Measurements from ENCODE around the gene DDOST.

The DDOST gene

DNA sequence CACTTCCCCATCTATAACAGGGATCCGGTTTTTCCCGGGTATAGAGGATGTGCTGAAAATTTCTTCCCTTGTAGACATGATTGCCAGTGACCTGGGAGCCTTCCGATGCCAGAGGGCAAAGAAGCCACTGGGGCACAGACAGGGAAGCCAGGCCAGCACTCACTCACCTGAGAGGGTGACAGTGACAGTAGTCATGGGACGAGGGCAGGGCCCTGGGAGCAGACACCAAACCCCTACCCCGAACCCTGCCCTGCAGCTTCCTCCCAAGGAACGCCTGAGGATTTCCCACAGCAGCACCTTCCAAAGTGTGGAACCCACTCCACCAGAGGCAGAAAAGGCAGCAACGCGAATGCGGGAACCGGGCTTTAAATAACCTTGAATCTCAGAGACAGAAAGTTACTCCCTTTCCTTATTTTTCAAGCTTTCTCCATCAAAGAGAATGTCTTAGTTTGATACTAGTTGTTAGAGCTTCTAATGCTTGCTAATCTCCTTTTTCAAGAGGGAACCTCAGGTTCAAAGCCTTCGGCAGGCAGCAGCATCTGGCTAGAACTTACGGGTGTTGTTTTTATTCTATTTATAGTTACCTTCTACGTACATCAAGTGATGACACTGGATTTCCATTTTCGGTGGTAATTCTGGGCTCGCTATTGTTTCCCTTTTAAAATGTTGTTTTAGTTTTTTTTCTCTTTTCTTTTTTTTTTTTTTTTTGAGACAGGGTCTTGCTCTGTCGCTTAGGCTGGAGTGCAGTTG lies 2.8 kb downstream of the DDOST start:
- no peak for DNase-seq

DNA sequence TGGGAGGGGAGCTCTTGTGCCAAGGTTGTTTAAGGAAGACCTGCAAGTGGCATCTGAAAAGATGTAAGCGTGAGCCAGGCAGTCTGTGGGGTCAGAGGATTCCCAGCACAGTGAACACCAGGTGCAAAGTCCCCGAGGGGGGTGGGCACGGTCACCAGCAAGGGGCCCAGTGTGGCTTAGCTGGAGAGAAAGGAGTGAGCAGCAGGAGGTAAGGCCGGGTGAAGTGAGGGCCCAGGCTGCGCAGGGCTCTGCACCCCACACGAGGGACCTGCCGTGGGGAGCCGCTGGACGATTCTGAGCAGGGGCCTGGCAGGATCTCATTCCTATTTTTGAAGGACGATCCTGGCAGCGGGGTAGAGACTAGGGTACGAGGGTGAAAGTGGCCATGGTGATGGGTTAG lies 4.1 kb downstream of the DDOST start:
- DNase-seq: no peak

DNA sequence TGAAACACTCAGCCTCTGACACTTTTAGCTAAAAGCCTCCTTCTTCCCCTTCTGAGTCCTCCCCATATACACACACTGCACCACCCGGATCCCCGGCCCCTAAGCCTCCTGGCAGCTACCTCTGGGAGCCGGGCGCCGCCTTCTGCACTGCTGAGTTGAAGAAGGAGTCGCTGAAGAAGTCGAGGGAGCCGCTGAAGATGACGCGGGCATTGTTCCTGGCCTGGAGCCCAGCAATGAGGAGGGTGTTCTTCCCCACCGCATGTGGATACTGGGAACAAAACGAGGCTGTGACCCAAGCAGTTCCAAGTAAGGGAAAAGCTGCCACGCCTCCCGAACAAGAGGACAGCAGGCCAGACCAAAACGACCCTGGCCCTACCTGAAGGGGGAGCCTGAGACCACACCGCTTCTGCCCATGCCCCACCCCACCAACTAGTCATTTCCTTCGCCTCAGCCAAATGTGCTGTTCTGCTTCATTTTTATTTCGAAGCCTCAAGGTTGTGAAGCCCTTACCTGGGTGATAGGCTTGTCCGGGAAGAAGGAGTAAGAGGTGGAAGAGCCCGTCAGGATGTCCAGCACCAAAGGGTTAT lies 7.0 kb downstream of the DDOST start:
- no peak for DNase-seq

DNA sequence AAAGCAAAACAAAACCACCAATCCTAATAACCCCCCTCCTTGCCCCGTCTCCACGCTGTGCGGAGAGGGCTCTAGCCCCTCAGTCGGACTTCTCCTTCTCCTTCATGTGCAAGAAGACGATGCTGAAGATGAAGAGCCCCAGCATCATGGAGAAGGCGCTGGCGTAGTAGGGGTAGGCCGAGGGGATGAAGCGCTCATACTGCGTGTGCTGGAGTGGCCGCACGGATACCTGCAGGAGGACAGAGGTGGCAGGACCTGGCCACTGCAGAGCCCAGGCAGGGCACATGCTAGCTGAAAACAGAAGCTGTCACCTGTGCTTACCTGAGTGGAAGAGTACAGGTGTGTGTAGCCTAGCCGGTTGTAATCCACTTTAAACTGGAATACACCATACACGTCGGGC lies 8.9 kb downstream of the DDOST start:
- DNase-seq: no peak

DNA sequence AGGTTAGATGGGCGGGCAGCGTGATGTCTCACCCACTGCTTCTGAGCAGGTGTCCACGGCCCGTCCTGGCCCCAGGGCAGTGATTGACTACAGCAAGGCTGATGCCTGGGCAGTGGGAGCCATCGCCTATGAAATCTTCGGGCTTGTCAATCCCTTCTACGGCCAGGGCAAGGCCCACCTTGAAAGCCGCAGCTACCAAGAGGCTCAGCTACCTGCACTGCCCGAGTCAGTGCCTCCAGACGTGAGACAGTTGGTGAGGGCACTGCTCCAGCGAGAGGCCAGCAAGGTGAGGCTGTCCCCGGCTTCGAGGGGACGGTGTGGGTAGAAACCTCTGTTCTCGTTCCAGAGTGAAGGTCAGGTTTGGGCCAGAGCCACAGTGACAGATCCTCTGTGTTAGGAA lies 12.2 kb downstream of the DDOST start:
- no peak for DNase-seq

DNA sequence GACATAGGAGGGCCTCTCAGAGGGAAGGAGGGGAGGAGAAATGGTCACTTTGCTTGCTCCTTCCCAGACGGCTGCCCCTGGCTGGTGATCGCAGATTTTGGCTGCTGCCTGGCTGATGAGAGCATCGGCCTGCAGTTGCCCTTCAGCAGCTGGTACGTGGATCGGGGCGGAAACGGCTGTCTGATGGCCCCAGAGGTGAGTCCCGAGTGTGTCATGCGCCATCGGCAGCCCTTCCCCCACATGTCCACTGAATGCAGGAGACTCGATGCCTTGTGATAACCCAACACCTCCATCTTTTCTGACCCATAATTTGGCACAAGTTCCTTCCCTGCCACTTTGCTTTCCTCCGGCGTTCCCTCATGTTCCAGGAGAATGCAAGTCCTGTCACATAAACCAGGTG lies 12.7 kb downstream of the DDOST start:
- DNase-seq: no peak

DNA sequence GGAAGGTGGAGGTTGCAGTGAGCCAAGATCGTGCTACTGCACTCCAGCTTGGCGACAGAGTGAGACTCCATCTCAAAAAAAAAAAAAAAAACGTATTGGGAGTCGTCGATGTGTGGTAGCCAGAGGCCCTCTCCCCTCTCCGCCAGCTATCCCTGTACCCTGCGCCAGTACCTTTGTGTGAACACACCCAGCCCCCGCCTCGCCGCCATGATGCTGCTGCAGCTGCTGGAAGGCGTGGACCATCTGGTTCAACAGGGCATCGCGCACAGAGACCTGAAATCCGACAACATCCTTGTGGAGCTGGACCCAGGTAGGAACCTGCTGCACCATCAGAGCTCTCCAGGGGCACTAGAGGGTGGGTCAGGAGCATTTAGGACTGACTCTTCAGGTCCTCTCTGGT lies 15.8 kb downstream of the DDOST start:
- no peak for DNase-seq

DNA sequence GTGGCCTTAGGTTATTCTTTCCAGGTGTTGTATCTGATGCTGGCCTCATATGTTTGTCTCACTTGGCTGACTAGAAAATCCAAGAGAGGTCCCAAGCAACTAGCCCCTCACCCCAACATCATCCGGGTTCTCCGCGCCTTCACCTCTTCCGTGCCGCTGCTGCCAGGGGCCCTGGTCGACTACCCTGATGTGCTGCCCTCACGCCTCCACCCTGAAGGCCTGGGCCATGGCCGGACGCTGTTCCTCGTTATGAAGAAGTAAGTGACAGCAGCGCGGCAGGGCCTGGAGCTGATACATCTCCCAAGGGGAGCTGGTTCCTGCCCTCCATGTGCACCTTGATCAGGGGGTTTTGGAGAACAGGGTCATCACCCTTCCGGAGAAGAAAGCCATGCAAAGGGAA lies 16.8 kb downstream of the DDOST start:
- DNase-seq: no peak

DNA sequence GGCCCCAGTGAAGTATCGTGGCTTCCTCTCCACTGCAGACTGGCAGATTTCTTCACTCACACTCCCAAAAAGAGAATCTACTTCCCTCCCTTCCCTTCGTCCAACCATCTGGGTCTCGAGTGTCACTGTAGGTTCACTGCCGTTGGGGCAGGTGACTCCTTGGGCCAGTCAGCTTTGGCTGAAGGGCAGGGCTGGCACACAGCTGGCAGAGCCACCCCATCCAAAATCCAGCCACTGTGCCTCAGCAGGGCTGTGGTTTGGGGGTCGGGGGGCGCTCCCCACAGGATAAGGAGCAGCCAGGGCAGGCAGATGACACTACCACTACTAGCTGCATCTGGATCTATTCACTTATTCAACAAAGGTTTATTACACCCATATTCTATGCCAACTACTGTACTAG lies 18.1 kb downstream of the DDOST start:
- no peak for DNase-seq

DNA sequence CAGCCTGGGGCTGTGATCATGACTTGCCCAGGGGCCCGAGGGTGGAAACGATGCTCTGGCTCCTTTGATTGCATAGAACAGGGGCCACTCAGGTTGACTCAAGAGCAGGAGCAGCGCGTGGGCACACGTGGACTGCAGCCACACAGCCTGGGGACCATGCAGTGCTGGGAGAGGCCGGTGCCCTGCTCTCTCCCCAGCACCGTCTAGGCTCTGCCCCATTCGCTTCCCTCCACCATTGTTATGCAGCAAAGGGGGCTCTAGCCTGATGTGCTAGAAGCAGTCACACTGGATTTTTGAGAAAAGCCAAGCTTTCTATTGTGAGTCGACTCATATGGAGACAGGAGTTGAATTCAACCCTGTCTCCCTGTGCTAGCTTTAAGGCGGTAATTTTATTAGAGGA lies 19.2 kb downstream of the DDOST start:
- DNase-seq: no peak

DNA sequence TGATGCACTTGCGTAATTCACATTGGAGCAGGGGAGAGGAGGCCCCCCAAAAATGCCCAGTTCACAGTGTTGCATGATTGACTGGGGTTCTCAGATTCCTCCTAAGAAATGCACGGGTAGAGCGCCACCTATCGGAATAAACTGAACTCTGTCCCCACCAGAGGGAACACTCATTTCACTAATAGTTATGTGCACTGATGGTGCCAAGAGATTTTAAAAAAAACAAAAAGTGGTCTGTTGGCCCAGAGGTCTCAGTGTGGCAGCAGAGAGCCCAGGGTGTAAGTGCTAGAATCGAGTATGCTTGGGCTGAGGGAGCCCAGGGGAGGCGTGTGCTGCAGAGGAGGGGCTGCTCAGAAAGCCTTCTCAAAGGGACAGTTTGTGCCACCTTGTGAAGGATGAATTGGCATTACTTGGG lies 21.0 kb downstream of the DDOST start:
- peak; percentile 75 for DNase-seq

DNA sequence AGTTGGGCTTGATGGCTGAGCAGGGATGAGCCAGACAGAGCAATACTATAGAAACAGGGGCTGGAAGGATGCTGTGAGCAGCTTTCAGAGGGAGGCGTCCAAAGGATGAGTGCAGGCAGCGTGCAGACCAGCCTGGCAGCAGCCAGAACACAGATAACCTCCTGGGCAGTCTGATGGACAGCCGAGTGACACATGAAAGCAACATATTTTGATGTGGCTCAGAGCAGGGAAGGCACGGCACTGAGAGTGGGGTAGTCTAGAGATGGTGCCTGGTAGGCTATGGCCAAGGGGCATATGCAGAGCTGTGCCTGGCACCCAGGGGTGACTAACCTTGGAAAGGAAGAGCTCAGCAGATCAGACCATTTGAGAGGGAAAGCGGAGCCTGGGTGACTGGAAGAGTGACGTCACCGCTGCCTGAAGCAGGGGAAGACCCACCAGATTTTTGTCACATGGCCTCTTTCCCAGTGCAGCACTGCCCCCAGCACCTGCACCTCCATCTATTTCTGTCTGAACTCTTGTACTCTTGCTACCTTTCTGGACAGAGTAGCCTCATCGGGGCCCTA lies 24.3 kb downstream of the DDOST start:
- no peak for DNase-seq

DNA sequence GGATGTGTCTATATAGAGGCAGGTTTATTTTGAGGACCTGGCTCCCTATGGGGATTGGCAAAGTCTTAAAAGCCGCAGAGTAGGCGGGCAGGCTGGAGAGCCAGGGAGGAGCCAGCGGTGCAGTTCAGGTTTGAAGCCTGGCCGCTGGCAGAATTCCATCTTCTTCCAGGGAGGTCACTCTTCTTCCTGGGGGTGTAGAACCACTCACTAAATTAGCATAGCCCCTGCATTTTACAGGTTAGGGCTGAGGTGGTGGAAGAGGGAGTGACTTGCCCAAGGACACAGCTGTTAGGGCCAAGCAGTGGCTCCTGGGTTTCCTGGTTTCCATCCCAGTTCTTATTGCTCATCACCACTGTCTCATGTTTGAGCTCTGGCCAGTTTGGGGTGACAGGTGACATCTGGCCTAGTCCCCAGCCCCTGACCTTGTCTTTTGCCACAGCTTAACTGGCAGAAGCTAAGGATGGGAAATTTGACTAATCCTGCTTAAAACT lies 26.5 kb downstream of the DDOST start:
- no peak for DNase-seq

DNA sequence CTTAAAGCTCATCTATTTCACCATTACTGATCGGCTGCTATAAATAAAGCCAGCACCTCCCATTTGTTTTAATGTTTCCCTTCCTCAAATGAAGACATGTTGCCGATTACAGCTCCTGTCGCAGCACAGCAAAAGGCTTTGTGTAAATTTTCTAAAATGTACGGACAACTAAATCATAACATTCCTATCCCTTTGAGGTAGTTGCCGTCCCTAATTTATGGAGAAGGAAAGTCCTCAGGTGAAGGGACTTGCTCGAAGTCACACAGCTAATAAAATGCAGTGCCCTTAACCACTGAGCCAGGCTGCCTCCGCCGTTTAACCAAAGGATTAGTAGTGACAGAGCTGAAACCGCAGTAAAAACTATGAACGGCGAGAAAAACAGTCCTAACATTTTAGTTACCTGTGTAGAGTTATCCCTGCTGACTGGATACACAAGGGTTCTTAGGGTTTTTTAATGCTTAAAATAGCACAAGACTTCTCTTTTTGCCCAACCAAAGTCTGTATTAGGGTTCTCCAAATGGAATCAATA lies 27.0 kb downstream of the DDOST start:
- DNase-seq: peak; percentile 60

DNA sequence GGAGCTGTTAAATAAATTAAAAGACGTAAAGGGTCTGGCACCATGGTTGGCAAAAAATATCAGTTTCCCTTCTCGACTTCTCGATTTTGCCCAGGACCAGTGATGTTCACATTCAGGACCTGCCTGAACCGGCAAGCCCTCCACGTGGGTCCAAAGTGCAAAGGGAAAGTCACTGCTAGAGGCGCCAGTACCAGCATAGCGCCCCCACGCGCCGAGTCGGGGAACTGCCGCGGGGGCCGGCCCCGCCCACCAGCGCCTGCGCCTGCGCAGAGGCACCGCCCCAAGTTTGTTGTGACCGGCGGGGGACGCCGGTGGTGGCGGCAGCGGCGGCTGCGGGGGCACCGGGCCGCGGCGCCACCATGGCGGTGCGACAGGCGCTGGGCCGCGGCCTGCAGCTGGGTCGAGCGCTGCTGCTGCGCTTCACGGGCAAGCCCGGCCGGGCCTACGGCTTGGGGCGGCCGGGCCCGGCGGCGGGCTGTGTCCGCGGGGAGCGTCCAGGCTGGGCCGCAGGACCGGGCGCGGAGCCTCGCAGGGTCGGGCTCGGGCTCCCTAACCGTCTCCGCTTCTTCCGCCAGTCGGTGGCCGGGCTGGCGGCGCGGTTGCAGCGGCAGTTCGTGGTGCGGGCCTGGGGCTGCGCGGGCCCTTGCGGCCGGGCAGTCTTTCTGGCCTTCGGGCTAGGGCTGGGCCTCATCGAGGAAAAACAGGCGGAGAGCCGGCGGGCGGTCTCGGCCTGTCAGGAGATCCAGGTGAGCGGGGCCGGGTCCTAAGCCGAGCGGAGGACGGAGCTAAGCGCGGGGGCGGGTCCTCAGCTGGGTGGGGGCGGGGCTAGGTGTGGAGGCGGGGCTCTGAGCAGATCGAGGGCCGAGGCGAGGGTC lies 27.7 kb downstream of the DDOST start, which contains the start of gene PINK1:
PINK1 (plus strand) TSS at position 269 of the 875 bp plus-strand sequence; CDS start at position 360, 91 bp downstream.
- peak; percentile 99 for DNase-seq

DNA sequence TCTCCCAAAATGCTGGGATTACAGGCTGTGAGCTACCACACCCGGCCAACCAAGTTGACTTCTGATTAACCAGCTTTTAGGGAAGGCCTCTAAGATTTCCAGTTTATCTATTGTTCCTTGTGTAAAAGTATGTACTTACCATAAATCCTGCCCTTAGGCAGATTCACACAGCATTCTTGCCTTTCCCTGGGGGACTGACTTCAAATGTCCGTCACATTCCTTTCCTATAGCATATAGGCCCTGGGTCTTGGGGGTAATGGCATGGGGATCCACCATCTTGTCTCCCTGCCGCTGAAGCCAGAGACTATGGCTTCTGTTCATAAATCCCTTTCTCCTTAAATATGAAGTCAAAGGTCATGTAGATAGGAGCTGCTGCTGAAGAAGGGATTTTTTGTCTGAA lies 28.8 kb downstream of the DDOST start:
- no peak for DNase-seq

DNA sequence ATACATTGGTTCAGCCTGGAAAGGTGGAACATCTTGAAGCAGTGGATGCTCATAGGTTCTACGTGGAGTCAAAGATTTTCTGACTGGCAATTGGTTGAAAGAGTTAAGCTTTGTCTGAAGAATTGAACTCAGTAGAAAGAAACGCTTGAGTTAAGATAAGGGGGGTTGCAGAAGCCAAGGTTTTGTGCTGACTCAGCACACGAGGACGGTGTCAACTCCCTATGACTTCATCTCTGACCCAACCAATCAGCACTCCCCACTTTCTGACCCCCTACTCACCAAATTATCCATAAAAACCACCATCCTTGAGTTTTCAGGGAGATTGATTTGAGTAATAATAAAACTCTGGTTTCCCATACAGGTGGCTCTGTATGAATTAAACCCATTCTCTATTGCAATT lies 30.4 kb downstream of the DDOST start:
- DNase-seq: no peak

DNA sequence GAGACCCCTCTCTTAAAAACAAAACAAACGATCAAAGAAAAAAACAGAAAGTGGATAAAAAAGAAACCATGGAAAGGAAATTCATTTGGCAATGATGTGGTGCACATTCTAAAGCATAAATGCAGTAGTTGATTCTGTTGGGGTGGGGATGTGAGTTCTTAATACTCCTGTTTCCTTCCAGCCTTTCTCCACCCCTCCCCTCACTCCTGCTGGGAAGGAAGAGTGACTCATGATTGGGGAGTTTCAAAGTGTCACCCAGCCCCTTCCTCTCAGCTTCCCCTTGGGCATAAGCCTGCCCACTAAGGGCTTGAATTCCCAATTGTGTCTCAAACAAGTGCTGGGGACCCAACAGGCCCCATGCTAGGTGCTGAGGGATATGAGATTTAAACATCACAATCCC lies 34.6 kb downstream of the DDOST start:
- no peak for DNase-seq

DNA sequence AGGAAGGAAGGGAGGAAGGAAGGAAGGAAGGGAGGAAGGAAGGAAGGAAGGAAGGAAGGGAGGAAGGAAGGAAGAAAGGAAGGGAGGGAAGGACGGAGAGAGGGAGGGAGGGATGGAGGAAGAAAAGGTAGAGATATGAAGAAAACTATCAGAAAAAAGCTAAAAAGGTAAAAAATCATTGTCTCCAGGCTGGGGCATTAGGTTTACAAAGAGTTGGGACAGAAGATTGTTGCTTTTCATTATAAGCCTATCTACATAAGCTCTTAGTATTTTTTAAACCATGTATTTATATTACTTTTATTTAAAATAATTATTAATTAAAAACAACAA lies 35.1 kb downstream of the DDOST start:
- no peak for DNase-seq

DNA sequence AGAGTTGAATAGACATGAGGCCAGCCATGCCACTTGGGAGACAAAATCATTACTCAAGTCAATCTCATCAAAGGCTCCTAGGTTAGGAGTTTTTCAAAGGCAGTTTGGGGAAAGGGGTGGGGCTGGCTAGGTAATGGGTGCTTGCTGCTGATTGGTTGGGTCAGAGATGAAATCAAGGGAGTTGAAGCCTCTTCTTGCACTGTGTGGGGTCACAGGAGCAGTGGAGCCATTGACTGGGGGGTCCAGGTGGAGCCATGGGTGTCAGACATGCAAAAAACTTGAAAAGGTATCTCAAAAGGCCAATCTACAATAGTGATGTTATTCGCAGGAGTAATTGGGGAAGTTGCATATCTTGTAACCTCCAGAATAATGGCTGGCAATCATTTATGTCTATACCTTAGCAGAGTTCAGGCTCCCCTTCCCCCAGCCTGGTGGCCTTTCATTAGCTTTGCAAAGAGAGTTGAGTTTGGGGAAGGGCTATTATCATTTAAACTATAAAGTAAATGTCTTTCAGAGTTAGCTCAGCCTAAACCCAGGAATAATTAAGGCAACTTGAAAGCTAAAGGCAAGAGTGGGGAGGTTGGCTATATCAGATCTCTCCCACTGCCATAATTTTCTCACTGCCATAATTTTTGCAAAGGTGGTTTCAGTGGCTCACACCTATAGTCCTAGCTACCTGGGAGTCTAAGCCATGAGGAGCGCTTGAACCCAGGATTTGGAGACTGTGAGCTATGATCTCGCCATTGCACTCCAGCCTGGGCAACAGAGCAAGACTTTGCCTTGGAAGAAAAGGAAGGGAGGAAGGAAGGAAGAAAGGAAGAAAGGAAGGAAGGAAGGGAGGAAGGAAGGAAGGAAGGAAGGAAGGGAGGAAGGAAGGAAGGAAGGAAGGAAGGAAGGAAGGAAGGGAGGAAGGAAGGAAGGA lies 35.7 kb downstream of the DDOST start:
- no peak for DNase-seq

DNA sequence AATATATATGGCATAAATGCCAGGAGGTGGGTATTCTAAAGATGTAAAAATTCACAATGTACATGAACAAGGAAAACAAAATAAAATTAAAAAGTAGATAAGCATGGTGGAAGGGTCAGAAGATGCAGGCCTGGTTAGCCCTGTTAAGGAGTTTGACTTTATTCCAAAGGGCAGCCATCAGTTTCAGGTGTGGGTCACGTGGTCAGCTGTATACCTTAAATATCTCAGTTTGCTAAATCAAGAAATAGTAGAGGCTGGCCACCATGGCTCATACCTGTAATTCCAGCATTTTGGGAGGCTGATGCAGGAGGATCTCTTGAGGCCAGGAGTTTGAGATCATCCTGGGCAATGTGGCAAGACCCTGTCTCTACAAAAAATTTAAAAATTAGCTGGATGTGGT lies 36.5 kb downstream of the DDOST start:
- DNase-seq: no peak

DNA sequence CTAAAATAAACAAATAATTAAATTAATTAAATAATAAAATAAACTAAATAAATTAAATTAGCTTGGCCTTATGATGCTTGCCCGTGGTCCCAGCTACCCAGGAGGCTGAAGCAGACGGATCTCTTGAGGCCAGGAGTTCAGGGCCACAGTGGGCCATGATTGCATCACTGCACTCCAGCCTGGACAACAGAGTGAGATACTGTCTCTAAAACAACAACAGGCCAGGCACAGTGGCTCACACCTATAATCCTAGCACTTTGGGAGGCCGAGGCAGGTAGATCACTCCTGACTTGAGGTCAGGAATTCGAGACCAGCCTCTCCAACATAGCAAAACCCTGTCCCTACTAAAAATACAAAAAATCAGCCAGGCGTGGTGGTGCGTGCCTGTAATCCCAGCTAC lies 40.2 kb downstream of the DDOST start:
- no peak for DNase-seq

All from activated CD8-positive, alpha-beta memory T cell treated with anti-CD3 and anti-CD28 coated beads for 24 hours (primary cell).